ENCODE data around the gene TRAF3IP1.

Gene TRAF3IP1

DNA sequence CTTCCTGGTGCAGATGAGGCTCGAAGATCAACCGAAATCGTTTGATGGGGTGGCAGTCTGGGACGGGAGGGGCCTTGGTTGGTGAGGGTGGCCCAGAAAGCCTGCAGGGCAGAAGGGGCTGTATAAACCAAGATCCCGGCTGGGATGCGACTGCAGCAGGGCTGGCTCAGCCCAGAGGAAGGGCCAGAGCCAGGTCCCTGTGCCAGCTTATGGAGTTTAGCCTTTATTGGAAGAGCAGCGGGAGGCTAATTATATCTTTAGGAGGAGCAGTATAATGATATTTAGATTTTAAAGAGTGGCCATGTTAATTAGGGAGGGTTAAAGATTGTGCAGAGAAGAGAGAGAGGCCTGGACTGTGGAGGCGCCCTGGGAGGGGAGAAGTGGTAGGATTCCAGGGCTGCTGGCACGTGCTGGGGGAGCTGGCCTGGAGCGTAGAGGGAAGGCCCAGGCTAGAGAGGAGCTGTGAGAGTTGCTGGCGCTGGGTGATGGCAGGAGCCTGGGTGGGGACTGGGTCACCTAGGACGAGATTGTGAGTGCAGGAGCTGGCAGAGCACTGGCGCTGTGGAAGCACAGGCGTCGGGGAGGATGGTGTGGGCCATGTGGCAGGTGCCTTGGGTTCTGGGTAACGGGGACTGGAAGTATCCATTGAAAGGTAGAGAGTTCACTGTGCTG, 25.1 kb downstream of the TRAF3IP1 start:
- H3K9ac ChIP-seq (ENCODE audit: low read length): no peak overlapping the region
- no peak overlapping the region for H3K27ac ChIP-seq (ENCODE audit: low read depth, low read length)
- H3K27me3 ChIP-seq (ENCODE audit: control insufficient read depth, insufficient read depth, low read length): no peaks in the 10 kb centered on the region
- H3K9me3 ChIP-seq (ENCODE audit: control insufficient read depth, insufficient read depth, low read depth, low read length): no peaks in the 10 kb centered on the region
- no peak overlapping the region for H3K4me3 ChIP-seq (ENCODE audit: low read depth, low read length)
- peaks cover 21% of the 10 kb centered on the region for H3K36me3 ChIP-seq (ENCODE audit: control insufficient read depth, insufficient read depth, low read length)
- H3K4me1 ChIP-seq (ENCODE audit: control insufficient read depth, insufficient read depth, low read length): no peaks in the 10 kb centered on the region

DNA sequence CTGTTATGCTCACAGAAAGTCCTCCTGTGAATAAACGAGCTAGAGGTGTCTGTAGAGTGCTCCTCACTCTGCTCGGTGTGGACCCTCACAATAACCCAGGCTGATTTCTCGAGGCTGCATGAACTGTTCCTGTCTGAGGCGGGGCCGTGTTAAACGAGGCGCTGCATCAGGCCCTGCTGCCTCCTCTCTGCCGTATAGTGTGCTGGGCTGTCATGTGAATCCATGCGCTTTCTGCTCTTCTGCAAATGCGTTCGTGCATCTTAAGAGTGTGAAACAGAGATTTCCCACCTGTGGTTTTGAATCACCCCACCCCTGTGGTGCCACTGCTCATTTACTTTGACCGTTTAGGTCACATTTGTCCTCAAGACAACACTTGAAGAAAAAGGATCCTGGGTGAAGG, 26.2 kb downstream of the TRAF3IP1 start:
- peaks cover 22% of the 10 kb centered on the region for H3K36me3 ChIP-seq (ENCODE audit: control insufficient read depth, insufficient read depth, low read length)
- no peak overlapping the region for H3K9ac ChIP-seq (ENCODE audit: low read length)
- no peaks in the 10 kb centered on the region for H3K9me3 ChIP-seq (ENCODE audit: control insufficient read depth, insufficient read depth, low read depth, low read length)
- no peak overlapping the region for H3K4me3 ChIP-seq (ENCODE audit: low read depth, low read length)
- no peaks in the 10 kb centered on the region for H3K4me1 ChIP-seq (ENCODE audit: control insufficient read depth, insufficient read depth, low read length)
- no peaks in the 10 kb centered on the region for H3K27me3 ChIP-seq (ENCODE audit: control insufficient read depth, insufficient read depth, low read length)
- H3K27ac ChIP-seq (ENCODE audit: low read depth, low read length): no peak overlapping the region

DNA sequence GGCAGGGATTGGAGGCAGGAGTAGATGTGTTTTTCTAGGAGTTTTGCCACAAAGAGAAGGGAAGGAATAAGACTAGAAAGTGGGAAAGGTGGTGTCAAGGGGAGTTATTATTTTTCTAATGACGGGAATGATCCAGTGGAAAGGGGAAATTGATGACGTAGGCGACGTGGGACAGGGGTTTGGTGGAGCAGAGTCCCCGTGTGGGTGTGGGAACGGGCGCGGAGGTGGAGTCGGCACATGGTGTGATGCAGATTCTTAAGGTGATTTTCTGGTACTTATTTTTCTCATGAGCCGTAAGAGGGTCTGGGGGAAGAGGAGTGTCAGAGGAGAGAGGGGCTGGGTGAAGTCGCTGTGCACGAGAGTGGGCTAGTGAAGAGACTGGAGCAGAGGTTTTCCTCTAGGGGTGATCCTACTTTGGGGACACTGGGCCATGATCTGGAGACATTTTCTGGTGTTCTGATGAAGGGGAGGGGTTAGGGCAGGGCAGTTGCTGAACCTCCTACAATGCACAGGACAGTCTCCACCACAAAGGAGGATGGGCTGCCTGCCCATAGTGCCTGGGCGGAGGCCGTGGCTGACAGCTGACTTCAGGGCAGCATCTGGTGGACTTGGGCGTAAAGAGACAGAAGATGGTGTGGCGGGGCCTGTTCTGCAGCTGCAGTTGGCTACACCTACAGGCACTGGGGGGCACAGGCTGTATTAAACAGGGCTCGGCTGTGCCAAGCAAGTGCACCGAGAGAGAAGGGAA, 30.0 kb downstream of the TRAF3IP1 start:
- H3K9ac ChIP-seq (ENCODE audit: low read length): no peak overlapping the region
- no peaks in the 10 kb centered on the region for H3K4me1 ChIP-seq (ENCODE audit: control insufficient read depth, insufficient read depth, low read length)
- H3K36me3 ChIP-seq (ENCODE audit: control insufficient read depth, insufficient read depth, low read length): peaks cover 30% of the 10 kb centered on the region
- H3K9me3 ChIP-seq (ENCODE audit: control insufficient read depth, insufficient read depth, low read depth, low read length): no peaks in the 10 kb centered on the region
- H3K27me3 ChIP-seq (ENCODE audit: control insufficient read depth, insufficient read depth, low read length): no peaks in the 10 kb centered on the region
- H3K4me3 ChIP-seq (ENCODE audit: low read depth, low read length): no peak overlapping the region
- no peak overlapping the region for H3K27ac ChIP-seq (ENCODE audit: low read depth, low read length)

DNA sequence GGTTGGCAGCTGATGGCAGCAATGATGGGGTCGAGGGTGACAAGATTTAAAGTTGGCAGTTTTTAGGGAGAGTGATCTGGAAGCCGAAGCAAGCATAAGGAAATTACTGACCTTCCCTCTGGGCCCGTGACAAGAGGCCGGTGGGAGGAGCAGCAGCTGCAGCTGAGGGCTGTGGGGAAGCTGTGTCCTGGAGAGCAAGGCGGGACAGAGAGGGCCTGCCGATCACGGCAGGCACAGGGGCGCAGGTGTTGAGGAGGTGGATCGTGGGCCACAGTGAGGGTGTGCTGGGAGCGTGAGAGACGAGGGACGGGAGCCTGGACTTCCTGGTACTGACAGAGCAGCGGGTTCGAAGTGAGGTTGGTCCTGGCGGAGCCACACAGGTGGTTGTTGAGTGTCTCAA, 31.0 kb downstream of the TRAF3IP1 start:
- Histone ChIP-seq H3K27me3 (ENCODE audit: control insufficient read depth, insufficient read depth, low read length) (no peaks in the 10 kb centered on the region), H3K9me3 (ENCODE audit: control insufficient read depth, insufficient read depth, low read depth, low read length) (no peaks in the 10 kb centered on the region), H3K9ac (ENCODE audit: low read length) (no peak overlapping the region), H3K4me3 (ENCODE audit: low read depth, low read length) (no peak overlapping the region), H3K27ac (ENCODE audit: low read depth, low read length) (no peak overlapping the region), H3K36me3 (ENCODE audit: control insufficient read depth, insufficient read depth, low read length) (peaks cover 32% of the 10 kb centered on the region), H3K4me1 (ENCODE audit: control insufficient read depth, insufficient read depth, low read length) (no peaks in the 10 kb centered on the region)

DNA sequence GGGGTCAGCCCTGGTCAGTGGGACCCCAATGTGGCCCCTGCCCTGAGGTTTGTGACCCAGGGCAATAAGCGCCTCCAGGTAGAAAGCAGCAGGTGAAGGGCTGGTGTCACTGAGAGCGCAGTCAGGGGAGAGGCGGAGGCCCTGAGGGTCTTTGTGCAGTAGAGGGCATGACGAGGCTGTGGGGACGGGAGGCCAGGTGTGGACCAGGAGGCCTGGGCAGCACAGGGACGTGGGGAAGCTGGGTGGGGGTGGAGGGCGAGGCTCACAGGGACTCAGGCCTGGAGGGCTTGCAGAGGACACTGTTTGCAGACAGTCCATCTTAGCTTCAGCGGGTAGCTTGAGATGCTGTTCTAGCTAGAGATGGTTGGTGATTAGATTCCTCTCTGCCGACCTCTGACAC, 32.0 kb downstream of the TRAF3IP1 start:
- no peaks in the 10 kb centered on the region for H3K27me3 ChIP-seq (ENCODE audit: control insufficient read depth, insufficient read depth, low read length)

DNA sequence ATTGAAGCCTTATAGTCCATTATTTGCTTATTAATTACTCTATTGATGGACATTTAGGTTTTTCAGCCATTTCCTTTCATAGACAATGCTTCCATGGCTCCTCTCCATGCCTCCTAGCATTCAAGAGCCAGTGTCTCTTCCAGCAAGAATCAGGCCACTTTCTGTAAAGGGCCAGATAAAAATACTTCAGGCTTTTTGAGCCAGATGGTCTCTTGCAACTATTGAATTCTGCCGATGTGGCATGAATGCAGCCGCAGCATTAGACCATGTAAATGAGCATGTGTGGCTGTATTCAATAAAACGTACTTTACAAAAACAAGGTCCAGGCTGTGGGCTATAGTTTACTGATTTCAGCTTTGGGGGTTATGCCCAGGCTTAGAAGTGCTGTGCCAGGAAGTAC, 38.5 kb downstream of the TRAF3IP1 start:
- no peak overlapping the region for H3K27ac ChIP-seq (ENCODE audit: low read depth, low read length)
- no peaks in the 10 kb centered on the region for H3K9me3 ChIP-seq (ENCODE audit: control insufficient read depth, insufficient read depth, low read depth, low read length)
- peaks cover 28% of the 10 kb centered on the region for H3K36me3 ChIP-seq (ENCODE audit: control insufficient read depth, insufficient read depth, low read length)
- no peak overlapping the region for H3K4me3 ChIP-seq (ENCODE audit: low read depth, low read length)
- no peaks in the 10 kb centered on the region for H3K4me1 ChIP-seq (ENCODE audit: control insufficient read depth, insufficient read depth, low read length)
- no peaks in the 10 kb centered on the region for H3K27me3 ChIP-seq (ENCODE audit: control insufficient read depth, insufficient read depth, low read length)
- no peak overlapping the region for H3K9ac ChIP-seq (ENCODE audit: low read length)

More for the DNA sequence above, 32.0 kb downstream of the TRAF3IP1 start:
- Histone ChIP-seq H3K9ac (ENCODE audit: low read length) (no peak overlapping the region), H3K4me3 (ENCODE audit: low read depth, low read length) (no peak overlapping the region), H3K9me3 (ENCODE audit: control insufficient read depth, insufficient read depth, low read depth, low read length) (no peaks in the 10 kb centered on the region), H3K4me1 (ENCODE audit: control insufficient read depth, insufficient read depth, low read length) (no peaks in the 10 kb centered on the region), H3K27ac (ENCODE audit: low read depth, low read length) (no peak overlapping the region), H3K36me3 (ENCODE audit: control insufficient read depth, insufficient read depth, low read length) (peaks cover 34% of the 10 kb centered on the region)

DNA sequence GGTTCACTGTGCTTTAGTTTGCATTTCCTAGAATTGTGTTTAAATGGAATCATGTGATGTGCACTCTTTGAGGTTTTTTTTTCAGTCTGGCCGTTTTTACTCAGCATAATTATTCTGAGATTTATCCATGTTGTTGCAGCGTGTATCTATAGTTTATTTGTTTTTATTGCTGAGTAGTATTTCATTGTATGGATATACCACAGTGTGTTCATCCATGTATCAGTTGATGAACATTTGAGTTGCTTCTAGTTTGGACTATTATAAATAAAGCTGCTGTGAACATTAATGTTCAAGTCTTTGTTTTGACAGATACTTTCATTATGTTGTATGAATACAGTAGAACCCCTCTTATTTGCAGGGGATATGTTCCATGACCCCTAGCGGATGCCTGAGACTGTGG, 39.1 kb downstream of the TRAF3IP1 start:
- Histone ChIP-seq H3K4me1 (ENCODE audit: control insufficient read depth, insufficient read depth, low read length) (no peaks in the 10 kb centered on the region), H3K9me3 (ENCODE audit: control insufficient read depth, insufficient read depth, low read depth, low read length) (no peaks in the 10 kb centered on the region), H3K27me3 (ENCODE audit: control insufficient read depth, insufficient read depth, low read length) (no peaks in the 10 kb centered on the region), H3K4me3 (ENCODE audit: low read depth, low read length) (no peak overlapping the region), H3K9ac (ENCODE audit: low read length) (no peak overlapping the region), H3K27ac (ENCODE audit: low read depth, low read length) (no peak overlapping the region), H3K36me3 (ENCODE audit: control insufficient read depth, insufficient read depth, low read length) (peaks cover 28% of the 10 kb centered on the region)

DNA sequence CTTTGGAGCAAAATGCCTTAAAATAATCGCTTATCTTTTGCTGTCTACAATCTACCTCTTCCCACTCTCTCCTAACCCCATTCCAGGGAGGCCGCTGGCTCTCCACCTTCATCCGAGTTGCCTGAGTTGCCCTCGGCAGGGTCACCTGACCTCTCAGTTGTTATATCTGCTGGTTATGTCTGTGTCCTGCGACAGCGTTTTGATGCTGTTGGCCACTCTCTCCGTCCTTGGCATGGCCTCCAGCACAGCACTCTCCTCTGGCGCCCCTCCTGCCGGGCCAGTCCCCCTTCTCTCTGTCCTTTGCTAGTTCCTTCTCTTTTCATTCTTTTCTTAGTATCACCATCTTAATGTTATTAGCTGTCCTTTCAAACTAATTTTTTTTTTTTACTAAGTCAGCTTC, 41.6 kb downstream of the TRAF3IP1 start:
- no peaks in the 10 kb centered on the region for H3K27me3 ChIP-seq (ENCODE audit: control insufficient read depth, insufficient read depth, low read length)
- H3K36me3 ChIP-seq (ENCODE audit: control insufficient read depth, insufficient read depth, low read length): peaks cover 22% of the 10 kb centered on the region
- no peak overlapping the region for H3K9ac ChIP-seq (ENCODE audit: low read length)
- H3K27ac ChIP-seq (ENCODE audit: low read depth, low read length): no peak overlapping the region
- no peaks in the 10 kb centered on the region for H3K9me3 ChIP-seq (ENCODE audit: control insufficient read depth, insufficient read depth, low read depth, low read length)
- no peak overlapping the region for H3K4me3 ChIP-seq (ENCODE audit: low read depth, low read length)
- no peaks in the 10 kb centered on the region for H3K4me1 ChIP-seq (ENCODE audit: control insufficient read depth, insufficient read depth, low read length)

DNA sequence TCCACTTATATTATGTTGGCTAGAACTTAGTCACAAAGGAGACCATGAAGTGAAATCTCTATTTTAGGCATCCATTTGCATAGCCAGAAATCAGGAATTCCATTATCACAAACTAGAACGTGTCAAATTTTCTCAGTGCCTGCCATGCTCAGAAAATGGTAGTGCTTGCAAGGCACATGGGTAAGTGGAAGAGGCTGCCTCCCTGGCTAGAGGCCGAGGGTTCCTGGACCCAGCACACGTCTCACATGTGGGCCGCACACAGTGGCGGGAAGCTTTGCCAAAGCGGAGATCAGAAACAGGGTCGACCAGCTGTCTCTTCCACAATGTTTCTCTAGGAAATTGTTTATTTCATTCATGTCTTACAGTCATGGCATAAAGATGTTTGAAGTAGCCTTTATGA, 42.3 kb downstream of the TRAF3IP1 start:
- no peak overlapping the region for H3K4me3 ChIP-seq (ENCODE audit: low read depth, low read length)
- no peaks in the 10 kb centered on the region for H3K9me3 ChIP-seq (ENCODE audit: control insufficient read depth, insufficient read depth, low read depth, low read length)
- no peak overlapping the region for H3K9ac ChIP-seq (ENCODE audit: low read length)
- H3K27me3 ChIP-seq (ENCODE audit: control insufficient read depth, insufficient read depth, low read length): no peaks in the 10 kb centered on the region
- H3K27ac ChIP-seq (ENCODE audit: low read depth, low read length): no peak overlapping the region
- peaks cover 22% of the 10 kb centered on the region for H3K36me3 ChIP-seq (ENCODE audit: control insufficient read depth, insufficient read depth, low read length)
- H3K4me1 ChIP-seq (ENCODE audit: control insufficient read depth, insufficient read depth, low read length): no peaks in the 10 kb centered on the region

DNA sequence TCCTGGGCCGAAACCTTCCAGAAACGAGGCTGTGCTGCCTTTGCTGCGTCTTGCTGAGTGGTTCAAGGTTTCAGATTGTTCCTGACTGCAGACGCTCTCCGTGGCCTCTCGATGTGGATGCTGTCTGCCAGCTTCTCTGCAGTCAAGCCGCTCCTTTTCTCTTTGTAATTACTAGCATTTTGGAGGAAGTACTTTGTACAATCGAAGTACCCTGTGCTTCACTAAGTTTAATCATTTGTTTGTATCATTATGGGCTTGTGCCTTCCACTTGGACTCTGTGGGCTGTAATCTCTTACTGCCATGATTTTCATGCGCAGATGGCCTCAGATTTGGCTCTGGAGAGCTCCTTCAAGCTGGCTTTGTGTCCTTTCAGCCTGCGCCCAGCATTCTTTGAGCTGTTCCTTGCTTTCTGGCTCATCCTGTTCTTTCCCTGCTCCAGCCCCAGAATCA, 49.3 kb downstream of the TRAF3IP1 start:
- Histone ChIP-seq H3K36me3 (ENCODE audit: control insufficient read depth, insufficient read depth, low read length) (no peaks in the 10 kb centered on the region), H3K9me3 (ENCODE audit: control insufficient read depth, insufficient read depth, low read depth, low read length) (no peaks in the 10 kb centered on the region), H3K27ac (ENCODE audit: low read depth, low read length) (no peak overlapping the region), H3K27me3 (ENCODE audit: control insufficient read depth, insufficient read depth, low read length) (no peaks in the 10 kb centered on the region), H3K9ac (ENCODE audit: low read length) (no peak overlapping the region), H3K4me3 (ENCODE audit: low read depth, low read length) (no peak overlapping the region), H3K4me1 (ENCODE audit: control insufficient read depth, insufficient read depth, low read length) (no peaks in the 10 kb centered on the region)

DNA sequence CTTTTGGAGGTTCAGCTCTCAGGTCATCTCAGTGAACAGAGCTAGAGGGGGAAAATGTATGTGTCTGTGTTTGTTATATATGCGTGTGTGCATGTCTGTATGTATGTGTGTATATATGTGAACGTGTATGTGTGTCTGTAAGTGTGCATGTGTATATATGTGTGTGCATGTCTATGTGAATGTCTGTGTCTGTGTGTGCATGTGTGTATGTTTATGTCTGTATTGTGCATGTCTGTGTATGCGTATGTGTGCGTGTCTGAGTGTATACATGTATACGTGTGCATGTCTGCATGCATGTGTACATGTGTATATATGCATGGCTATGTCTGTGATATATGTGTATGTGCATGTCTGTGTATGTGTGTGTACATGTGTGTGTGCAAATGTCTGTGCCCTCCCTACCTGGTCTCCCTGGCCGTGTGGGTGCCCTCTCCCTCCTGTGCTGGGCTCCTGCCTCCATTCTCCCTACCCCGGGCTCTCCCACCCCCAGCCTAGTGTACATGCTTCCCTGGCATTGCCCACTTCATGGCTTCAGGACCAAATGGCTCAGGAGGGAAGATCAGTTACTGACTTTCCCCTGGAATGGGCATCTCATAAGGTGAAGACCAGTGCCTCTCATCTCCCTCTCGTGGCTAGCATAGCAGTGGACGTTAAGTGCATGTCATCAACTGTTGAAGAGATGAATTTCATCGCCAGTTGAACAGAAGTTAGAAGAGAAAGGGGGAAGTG, 49.9 kb downstream of the TRAF3IP1 start:
- H3K36me3 ChIP-seq (ENCODE audit: control insufficient read depth, insufficient read depth, low read length): no peaks in the 10 kb centered on the region
- H3K27me3 ChIP-seq (ENCODE audit: control insufficient read depth, insufficient read depth, low read length): no peaks in the 10 kb centered on the region
- no peak overlapping the region for H3K27ac ChIP-seq (ENCODE audit: low read depth, low read length)
- H3K9me3 ChIP-seq (ENCODE audit: control insufficient read depth, insufficient read depth, low read depth, low read length): no peaks in the 10 kb centered on the region
- H3K4me3 ChIP-seq (ENCODE audit: low read depth, low read length): no peak overlapping the region
- H3K4me1 ChIP-seq (ENCODE audit: control insufficient read depth, insufficient read depth, low read length): no peaks in the 10 kb centered on the region
- no peak overlapping the region for H3K9ac ChIP-seq (ENCODE audit: low read length)

Measured in HUES6 (cell line).